HG02759 (cell line): Measurements from ENCODE around the gene PRDX4.
A peak's percentile ranks its signal among the peaks of the same experiment; 100 is the strongest.
"Not testable (repeated sequence)": the region's sequence is repeated elsewhere in the genome, so short reads cannot be mapped to it uniquely, and the experiment has no call there.

Experiments used
- ATAC-seq: cut with Tn5 transposase; IDR thresholded peaks from one replicate; pipeline ENCODE4 v1.9.1; 2021; ENCODE audit warnings: mild to moderate bottlenecking, moderate library complexity; ENCODE audit not compliant: unreplicated experiment

The PRDX4 gene

DNA sequence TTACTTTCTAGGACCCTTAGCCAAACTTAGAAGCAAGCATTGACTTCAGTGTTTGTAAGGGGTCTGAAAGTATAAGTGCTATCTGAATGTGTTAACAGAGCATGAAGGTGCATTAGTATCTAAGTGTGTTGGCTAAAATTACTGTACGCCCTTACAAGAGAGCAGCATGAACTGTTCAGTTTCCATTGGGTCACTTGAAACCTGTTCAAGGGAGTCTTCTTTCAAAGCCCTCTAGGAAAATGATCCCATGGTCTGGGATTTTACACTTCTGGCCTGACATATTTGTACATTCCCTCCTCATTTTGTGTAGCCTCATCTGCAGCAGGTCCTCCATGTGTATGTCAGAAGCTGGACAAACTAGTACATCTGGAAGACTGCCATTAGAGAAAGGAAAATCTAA, 3.2 kb downstream of the PRDX4 start:
- ATAC-seq, result no peak

DNA sequence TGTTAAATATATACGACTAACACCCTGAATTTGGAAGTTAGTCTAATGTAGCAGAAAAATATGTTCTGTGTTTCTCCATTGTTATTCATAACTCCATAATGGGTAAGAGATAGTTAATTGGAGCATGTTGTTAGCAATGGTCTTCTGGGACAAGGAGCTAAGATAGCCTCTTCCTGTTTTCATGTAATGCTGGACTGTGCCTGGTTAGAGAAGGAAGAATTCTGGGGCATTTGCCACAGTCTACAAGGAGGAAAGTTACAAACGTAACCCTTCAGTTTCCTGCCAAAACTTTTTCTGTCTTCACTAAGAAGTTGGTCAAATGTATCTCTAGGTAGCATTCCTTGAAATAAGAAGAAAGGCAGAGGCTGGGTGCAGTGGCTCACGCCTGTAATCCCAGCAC, 5.8 kb downstream of the PRDX4 start:
- no peak for ATAC-seq

DNA sequence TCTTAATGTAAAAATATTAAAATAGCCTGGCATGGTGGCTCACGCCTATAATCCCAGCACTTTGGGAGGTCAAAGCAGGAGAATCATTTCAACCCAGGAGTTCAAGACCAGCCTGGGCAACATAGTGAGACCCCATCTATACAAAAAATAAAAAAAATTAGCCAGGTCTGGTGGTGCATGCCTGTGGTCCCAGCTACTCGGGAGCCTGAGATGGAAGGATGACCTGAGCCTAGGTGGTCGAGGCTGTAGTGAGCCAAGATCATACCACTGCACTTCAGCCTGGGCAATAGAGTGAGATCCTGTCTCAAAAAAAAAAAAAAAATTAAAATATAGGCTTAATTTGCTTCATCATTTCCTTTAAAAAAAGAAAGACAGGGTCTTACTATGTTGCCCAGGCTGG, 9.2 kb downstream of the PRDX4 start:
- not testable (repeated sequence) for ATAC-seq

DNA sequence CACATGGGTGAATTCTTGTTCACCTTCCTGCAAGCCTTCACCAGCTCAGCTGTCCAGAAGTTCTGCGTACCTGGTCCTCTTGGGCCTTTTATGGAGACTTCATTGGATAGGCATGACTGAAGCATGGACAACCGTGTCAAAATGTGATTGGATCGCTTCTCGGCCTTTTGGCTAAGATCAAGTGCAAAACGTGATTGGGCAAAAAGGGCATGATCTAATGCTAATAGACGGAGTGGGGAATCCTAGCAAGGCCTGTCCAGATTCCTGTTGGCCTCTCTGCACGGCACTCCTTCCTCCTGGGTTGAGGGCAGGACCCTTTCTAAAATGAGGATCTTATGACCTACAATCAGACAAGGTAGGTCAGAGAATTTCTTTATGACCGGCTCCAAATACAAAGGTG, 24.9 kb downstream of the PRDX4 start:
- no peak for ATAC-seq

DNA sequence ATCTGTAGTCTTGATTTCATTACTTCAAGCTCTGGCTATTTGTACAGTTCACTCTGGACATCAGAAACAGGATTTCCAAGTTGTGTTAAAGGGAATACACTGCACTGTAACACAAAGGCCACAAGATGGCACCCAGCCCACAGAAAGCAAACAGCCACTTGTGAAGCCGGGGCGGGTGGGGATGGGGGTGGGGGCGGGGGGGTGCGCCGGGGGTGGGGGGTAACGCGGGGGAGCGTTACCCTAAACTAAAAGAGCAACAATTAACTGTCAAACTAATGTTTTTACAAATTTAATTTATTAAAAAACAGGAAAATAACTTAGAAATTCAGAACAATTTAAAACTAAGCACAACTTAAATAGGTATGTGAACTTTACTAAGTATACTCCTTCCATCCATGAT, 27.3 kb downstream of the PRDX4 start:
- ATAC-seq, result no peak

DNA sequence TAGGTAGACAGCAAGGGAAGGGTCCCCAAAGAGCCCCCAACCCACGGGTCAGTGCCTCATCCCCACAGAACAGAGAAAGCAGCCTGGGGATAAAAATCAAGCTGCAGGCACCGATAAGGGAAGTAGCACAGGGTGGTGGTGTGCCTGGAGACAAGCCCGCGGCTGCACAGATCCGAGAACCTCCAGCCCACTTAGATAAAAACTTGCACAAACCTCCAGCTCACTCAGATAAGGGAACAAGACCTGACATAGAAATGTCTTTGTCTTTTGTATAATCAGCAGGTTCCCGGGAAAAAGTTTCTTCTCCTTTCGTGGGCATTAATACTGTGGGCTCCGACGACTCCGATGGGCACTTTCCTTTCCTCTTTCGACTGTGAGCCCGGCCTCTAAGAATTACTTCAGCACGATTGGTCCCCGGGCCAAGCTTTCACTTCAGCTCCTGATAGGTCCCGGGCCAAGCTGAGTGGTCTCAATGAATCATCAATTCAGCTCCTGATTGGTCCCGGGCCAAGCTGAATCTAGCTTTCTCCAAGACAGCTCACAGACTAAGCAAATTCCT, 32.4 kb downstream of the PRDX4 start:
- ATAC-seq, result peak; percentile 80

DNA sequence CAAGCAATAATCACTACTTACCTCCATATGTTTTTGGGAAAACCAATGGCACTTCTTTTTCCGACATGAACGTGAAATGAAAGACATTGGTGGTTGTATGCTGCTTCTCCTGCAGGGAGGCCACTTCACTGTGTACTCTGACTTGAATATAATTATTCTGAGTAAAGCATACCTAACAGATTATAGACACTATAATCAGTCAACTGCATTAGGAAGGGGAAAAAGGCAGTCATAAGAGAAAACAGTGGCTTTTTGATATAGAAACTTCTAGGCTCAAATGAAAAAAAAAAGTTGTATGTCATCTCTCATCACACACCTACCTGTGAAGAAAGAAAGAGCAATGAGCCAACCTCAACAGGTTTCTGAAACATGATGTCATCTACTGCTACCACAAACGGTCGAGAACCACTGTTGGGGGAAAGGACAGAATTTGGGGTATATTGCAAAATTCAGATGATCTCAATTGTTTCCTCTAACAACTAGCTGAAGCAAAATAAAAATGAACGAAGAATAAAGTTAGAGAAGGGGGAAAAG, 37.4 kb downstream of the PRDX4 start:
- ATAC-seq, result no peak

DNA sequence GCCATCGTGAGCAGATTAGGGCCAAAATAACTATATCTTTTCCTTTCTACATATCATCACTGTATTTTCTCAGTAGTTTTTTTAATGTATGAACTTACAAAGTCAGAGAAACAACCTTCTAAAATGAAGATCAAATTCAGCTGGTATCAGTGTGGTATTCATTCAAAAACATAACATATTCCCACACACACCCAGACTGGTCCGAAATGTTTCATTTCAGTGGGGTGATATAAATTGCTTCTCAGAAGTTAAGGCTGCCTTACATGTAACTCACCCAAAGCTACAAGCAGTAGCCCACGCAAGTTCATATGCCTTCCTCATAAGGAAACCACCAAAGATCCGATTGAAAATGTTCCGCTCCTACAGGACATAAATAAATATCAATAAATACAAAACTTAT, 37.9 kb downstream of the PRDX4 start:
- ATAC-seq, result no peak

DNA sequence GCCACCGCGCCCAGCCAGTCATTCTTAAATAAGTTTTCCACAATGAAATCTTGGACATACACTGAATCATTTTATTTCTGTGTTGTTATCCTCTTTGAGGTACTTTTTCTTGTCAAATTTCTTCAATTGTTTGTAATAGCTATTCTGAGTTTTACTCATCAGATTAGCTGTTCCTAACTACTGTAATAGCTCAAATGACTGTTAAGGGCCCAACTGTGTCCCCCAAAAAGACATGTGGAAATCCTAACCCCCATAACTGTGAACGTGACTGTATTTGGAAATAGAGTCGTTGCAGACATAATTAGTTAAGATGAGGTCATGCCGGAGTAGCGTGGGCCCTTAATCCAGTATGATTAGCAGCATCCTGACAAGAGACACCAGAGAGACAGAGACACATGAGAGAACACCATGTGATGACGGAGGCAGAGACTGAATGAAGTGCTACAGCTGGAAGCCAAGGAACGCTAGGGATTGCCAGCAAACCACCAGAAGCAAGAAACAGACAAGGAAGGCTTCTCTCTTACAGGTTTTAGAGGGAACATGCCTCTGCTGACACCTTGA, 52.9 kb downstream of the PRDX4 start:
- no peak for ATAC-seq

DNA sequence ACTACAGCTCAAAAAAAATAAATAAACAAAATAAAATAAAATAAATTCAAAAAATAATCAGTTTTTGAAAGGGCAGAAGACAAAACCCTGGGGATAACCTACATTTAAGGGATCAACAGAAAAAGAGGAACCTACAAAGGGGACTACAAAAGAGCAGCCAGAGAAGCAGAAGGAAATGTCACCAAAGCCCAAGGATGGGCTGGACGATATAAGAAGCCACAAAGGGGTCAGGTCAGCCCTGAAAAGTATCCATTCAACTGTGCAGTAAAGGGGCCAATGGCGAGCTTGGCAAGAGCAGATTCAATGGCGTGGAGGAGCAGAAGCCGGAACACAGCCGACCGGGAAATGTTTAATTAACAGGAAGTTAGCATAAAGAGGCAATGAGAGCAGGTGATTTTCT, 58.9 kb downstream of the PRDX4 start:
- no peak for ATAC-seq

DNA sequence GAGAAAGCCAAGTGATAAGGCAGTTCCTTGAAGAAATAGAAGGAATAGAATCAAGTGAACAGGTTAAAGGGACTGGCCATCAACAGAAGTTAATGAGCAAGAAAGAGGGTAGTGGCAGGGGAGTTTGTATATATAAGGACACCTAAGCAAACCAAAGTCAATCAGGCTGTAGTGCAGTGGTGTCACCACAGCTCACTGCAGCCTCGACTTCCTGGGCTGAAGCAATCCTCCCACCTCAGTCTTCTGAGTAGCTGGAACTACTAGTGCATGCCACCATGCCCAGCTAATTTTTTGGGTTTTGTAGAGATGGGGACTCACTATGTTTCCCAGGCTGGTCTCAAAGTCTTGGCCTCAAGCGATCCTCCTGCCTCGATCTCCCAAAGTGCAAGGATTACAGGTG, 59.9 kb downstream of the PRDX4 start:
- no peak for ATAC-seq

DNA sequence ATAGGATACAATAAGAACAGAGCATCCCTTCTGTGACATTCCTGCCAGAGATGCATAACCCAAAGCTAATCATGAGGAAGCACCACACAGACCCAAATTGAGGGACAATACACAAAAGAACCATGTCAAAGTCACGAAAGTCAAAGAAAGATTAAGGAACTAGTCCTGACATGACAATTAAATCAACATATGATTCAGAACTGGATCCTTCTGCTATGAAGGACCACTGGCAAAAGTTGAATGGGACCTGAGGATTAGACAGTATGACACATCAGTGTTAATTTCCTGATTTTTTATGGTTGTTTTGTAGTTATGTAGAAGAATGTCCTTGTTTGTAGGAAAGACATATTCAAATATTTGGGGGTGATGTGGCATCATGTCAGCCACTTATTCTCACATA, 61.9 kb downstream of the PRDX4 start:
- ATAC-seq, result no peak

DNA sequence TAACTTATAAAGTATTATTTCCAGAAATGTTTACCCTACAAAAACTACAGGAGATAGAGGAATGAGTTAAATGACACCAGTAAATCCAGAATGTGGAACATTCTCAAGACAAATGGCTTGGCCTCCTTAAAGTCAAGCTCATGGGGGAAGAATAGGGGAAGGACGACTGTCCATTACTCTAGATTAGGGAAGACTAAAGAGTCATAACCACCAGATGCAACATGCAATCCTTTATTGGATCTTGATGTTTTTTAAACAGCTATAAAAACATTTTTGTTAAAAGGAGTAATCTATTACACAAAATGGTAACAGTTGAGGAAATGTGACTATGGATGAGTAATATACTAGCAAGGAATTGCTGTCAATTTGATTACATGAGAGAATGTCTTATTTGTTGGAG, 64.7 kb downstream of the PRDX4 start:
- ATAC-seq, result no peak

DNA sequence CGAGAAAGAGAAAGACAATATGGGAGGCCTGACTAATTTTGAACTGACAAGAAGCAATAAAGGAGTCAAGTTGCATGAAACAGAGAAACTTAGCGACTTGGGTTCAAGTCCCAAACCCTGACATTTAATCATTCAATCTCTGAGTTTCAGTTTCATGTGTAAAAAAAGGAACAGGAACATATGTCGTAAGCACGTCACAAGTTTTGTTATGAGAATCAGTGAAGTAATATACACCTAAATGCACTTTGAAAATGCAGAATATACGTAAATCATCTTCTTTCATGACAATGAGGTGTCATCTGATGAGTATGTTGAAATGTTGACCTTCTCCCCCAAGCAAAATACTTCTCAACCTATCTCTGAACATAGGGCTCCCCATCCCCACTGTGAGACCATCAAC, 65.4 kb downstream of the PRDX4 start:
- peak; percentile 79 for ATAC-seq
